GM21825 (cell line): ENCODE data around the gene UTS2B.

Source experiments
- ATAC-seq: cut with Tn5 transposase; IDR thresholded peaks from one replicate; pipeline ENCODE4 v1.9.1; 2021; ENCODE audit warnings: mild to moderate bottlenecking, moderate library complexity; ENCODE audit not compliant: unreplicated experiment

The UTS2B gene

GRCh38 chr3:191328383-191328961 is 1.9 kb downstream of the UTS2B start:
- no peak for ATAC-seq

- ATAC-seq = no peak
Measured at GRCh38 chr3:191327526-191327925, 2.8 kb downstream of the UTS2B start.

GRCh38 chr3:191324936-191325335 is 5.4 kb downstream of the UTS2B start:
- ATAC-seq = no peak

GRCh38 chr3:191321019-191321767 is 9.1 kb downstream of the UTS2B start:
- no peak for ATAC-seq

GRCh38 chr3:191320316-191320715 is 10.0 kb downstream of the UTS2B start:
- ATAC-seq = no peak

GRCh38 chr3:191316876-191317603 is 13.3 kb downstream of the UTS2B start:
- ATAC-seq = no peak

GRCh38 chr3:191314109-191314728 is 16.1 kb downstream of the UTS2B start:
- no peak for ATAC-seq

GRCh38 chr3:191313296-191313695 is 17.0 kb downstream of the UTS2B start:
- no peak for ATAC-seq

- ATAC-seq = no peak
Measured at GRCh38 chr3:191307341-191307740, 23.0 kb downstream of the UTS2B start.

- no peak for ATAC-seq
Measured at GRCh38 chr3:191306428-191306827, 23.9 kb downstream of the UTS2B start.

- ATAC-seq = no peak
Measured at GRCh38 chr3:191303596-191303995, 26.7 kb downstream of the UTS2B start.

GRCh38 chr3:191302451-191302850 is 27.9 kb downstream of the UTS2B start:
- ATAC-seq = no peak

GRCh38 chr3:191301782-191302411 is 28.4 kb downstream of the UTS2B start:
- ATAC-seq = no peak

GRCh38 chr3:191301017-191301416 is 29.3 kb downstream of the UTS2B start:
- peak; percentile 73 for ATAC-seq

GRCh38 chr3:191300422-191300821 is 29.9 kb downstream of the UTS2B start:
- ATAC-seq = peak; percentile 31

GRCh38 chr3:191298846-191299245 is 31.5 kb downstream of the UTS2B start:
- no peak for ATAC-seq

GRCh38 chr3:191296041-191296541 is 34.2 kb downstream of the UTS2B start:
- ATAC-seq = peak; percentile 83

- no peak for ATAC-seq
Measured at GRCh38 chr3:191294291-191294690, 36.0 kb downstream of the UTS2B start.

GRCh38 chr3:191292243-191293015 is 37.9 kb downstream of the UTS2B start:
- ATAC-seq = no peak
